NCI-H82 treated with DMSO at 0.1 percent for 48 hours (cell line): Measurements from ENCODE around the gene FAM236D.
"Not testable (repeated sequence)": the region's sequence is repeated elsewhere in the genome, so short reads cannot be mapped to it uniquely, and the experiment has no call there.

ENCODE experiments used
- DNase-seq: peaks from one replicate; lab custom pipeline; 2025; ENCODE audit not compliant: unreplicated experiment; lab: John Stamatoyannopoulos, UW

The FAM236D gene

DNA sequence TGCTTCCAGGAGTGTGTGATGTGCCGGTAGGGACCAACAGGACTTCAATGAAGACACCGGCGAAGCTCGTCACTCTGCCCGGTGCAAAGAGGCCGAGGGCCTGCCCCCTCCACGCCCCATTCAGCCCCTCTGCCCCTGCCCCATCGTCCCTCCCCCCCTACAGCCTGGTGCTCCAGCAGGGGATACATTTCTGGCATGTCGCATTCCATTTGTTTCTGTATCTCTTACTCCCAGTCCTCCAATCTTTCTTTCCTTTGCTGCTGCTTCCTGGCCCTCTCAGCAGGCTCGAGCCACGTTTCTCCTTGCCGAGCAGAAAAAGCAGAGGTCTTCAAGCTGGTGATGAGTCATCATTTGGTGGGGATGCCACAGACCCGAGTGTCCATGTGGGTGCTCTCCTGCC lies at the start of gene FAM236D:
Gene FAM236D, minus strand, starts transcription at position 101 of the 400 bp plus-strand sequence. Its CDS starts 100 bp downstream, at position 1.
- not testable (repeated sequence) for DNase-seq

DNA sequence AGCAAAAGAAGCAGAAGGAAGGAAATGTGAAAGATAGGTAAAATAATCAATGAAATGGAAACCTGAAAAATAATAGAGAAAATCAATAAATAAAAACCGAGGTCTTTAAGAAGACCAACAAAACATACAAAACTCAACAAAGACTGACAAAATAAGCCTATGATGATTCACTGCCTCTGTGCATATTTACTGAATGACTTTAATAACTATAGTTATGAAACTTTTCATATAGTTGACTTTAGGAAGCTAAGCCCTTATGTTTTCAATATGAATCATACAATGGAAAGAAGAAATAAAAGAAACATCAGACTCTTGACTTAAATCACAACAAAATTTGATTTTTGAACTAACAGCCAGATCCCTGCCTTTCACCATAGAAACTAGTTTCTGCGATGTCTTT lies 29.5 kb upstream of the FAM236D start:
- not testable (repeated sequence) for DNase-seq

DNA sequence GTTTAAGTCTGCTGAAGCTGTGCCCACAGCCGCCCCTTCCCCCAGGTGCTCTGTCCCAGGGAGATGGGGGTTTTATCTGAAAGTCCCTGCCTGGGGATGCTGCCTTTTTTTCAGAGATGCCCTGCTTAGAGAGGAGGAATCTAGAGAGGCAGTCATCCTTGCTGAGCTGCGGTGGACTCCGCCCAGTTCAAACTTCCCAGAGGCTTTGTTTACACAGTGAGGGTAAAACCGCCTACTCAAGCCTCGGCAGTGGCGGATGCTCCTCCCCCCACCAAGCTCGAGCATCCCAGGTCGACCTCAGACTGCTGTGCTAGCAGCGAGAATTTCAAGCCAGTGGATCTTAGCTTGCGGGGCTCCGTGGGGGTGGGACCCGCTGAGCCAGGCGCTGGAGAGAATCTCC lies 22.7 kb upstream of the FAM236D start:
- DNase-seq = not testable (repeated sequence)

DNA sequence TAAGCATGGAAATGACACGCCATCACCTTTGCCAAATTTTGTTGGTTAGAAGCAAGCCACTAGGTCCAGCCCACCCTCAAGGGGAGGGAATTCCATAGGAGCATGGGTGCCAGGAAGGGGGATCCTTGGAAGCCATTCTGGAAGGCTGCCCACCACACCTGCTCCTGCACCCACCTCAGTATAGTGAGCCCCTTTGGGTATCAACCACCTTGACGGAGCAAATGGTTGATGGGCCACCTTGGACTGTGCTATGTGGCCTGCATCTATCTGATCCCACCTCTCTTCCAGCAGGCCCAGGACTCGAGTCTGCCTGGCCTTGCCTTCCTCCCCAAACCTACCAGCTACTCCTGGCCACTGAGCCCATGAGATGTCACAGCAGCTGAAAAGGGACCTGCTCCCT lies 17.6 kb downstream of the FAM236D start:
- DNase-seq = not testable (repeated sequence)

DNA sequence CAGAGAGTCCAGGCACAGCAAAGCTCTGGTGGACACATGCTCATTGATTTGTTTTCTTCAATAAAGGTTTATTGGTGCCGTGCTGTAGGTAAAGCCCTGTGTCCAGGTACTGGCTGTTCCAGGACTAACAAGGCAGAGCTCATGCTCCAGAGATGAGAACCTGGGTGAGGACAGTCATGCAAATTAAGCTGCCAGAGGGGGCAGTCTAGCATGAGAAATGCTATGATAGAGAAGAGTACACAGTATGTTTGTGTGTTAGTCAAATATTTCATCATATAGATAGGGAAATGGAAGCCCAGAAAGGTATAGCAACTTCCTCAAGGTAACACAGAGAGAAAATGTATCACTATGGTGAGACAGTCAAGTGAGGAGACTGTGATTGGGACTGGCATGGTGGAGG lies 19.9 kb downstream of the FAM236D start:
- DNase-seq = not testable (repeated sequence)

DNA sequence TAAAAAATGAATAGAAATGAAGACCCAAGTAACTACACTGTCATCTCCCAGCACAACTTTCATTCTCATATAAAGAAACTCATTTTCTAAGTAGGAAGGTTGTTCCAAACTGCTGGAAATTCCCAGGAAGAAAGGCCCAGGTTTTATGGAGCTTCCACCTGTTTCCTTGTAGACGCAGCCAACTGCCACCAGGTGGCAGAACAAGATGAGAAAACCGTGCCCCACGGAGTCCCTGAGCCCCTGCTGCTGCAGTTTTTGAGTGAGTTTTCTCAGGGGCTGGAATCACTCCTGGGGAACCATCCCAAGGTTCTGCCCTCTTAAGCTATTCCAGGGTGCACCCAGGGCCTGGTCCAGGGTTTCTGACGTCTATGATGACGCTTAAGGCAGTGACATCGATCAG lies 24.0 kb downstream of the FAM236D start:
- not testable (repeated sequence) for DNase-seq

DNA sequence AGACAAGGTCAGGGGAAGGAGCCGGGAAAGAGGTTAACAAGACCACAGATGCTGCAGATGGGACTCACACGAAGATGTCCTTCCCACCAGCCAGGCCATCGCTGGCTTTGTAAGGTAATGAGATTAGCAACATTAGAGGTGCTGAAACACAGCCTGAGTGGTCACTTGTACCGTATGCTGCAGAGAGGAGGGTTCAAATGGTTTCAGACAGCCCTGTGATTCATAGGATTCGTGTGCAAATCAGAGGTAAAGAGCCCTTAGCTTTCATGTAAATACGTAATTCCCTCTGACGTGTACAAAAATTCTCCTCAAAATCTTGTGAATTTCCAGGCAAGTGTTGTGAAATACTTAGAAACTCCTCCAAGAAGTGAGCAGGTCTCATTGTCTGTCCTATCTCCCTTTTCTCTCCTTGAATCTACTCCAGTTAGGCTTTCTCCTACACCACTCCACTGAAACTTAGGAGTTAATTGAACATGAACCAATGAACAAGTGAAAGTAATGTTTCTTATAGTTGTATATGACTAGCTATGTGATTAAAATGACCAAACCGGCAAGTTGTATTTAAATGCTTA lies 24.6 kb downstream of the FAM236D start:
- DNase-seq = not testable (repeated sequence)

DNA sequence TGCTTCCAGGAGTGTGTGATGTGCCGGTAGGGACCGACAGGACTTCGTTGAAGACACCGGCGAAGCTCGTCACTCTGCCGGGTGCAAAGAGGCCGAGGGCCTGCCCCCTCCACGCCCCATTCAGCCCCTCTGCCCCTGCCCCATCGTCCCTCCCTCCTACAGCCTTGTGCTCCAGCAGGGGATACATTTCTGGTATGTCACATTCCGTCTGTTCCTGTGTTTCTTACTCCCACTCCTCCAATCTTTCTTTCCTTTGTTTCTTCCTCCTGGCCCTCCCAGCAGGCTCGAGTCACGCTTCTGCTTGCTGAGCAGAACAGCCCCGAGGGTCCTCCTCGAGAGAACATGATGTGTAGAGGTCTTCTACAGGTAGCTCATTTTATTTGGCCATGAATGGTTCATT lies 25.4 kb downstream of the FAM236D start, which contains the start of gene FAM236B:
Gene FAM236B, minus strand, starts transcription at position 101 of the 400 bp plus-strand sequence. Its CDS starts 100 bp downstream, at position 1.
- not testable (repeated sequence) for DNase-seq

DNA sequence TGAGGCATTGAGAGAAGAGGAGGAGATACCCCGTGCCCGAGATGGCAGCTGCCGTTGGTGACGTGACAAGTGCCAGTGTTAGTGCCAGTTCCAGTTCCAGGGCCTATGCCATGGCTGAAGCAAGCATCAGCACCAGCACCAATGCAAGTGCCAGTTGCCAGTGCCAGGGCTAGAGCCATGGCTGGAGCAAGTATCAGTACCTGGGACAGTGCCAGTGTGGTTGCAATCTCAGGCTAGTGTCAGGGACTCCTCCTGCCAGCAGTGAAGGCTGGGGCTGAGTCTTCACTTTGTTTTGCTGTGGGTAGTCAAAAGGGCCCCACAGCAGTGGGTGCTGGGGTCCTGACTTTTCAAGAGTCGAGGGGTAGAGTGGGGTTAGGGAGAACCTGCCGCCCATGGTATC lies 29.9 kb downstream of the FAM236D start:
- DNase-seq = not testable (repeated sequence)

DNA sequence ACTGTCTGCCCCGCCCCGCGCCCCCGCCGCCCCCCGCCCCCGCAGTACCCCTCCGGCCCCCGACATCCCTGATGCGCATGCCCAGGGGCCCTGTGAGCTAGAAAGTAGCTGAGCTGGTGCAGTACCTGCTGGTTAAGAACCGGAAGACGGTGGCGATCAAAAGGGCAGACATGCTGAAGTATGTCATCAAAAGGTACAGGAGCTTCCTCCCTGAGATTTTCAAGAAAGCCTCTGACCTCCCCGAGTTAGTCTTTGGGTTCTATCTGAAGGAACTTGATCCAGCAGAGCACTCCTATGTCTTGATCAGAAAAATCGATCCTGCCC lies 30.6 kb downstream of the FAM236D start:
- DNase-seq = not testable (repeated sequence)

DNA sequence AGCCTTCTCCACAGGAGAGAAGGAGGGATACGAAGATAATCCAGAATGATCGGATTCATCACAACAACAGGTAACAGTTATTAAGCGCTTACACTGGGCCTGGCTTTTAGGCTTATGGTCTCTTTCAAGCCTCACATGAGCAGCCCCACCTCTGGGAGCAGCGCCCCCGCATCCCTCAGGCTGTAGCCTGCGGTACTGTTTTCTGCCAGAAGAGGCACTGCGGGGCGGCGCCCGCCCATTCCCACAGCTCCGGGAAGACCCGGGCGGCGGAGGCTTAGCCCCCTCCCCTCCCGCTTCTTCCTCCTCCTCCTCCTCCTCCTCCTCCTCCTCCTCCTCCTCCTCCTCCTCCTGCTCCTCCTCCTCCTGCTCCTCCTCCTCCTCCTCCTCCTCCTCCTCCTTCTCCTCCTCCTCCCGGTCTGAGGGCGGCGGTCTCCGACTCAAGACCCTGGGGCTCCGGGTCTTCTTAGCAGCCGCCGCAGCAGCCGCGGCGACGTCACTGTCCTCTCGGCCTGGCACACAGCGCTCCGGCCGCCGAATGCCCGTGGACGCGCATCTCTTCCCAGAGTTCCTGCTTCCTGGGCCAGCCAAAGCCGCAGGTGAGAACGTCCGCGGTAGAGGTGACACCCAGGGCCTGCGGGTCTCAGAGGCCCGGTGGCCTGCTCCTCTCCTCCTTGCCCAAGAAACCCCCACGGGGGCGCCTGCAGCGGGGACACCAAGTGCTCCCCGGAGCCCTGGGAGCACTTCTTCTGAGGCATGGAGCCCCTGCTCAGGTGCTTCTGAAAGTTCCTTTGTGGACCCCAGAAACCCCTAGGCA lies 31.1 kb downstream of the FAM236D start, which contains the start of gene DMRTC1B:
Gene DMRTC1B, plus strand, starts transcription at position 238 of the 814 bp plus-strand sequence. CDS start 68,246 bp downstream, outside the sequence.
- not testable (repeated sequence) for DNase-seq

DNA sequence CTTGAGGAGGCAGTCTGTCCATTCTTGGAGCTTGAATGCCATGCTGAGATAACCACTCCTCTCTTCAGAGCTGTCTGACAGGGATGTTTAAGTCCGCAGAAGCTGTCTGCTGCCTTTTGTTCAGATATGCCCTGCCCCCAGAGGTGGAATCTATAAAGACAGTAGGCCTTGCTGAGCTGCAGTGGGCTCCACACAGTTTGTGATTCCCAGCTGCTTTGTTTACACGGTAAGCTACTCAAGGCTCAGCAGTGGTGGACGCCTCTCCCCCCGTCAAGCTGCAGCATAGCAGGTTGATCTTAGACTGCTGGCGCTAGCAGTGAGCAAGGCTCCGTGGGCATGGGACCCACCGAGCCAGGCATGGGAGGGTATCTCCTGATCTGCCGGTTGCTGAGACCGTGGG lies 47.6 kb downstream of the FAM236D start:
- not testable (repeated sequence) for DNase-seq
